GM18873 (cell line): ENCODE measurements around the gene GPM6B.

ENCODE experiments used
- ATAC-seq: cut with Tn5 transposase; IDR thresholded peaks from one replicate; pipeline ENCODE4 v1.9.1; 2021; ENCODE audit warnings: mild to moderate bottlenecking, moderate library complexity, moderate number of reproducible peaks; ENCODE audit not compliant: unreplicated experiment, low FRiP score

GPM6B gene

DNA sequence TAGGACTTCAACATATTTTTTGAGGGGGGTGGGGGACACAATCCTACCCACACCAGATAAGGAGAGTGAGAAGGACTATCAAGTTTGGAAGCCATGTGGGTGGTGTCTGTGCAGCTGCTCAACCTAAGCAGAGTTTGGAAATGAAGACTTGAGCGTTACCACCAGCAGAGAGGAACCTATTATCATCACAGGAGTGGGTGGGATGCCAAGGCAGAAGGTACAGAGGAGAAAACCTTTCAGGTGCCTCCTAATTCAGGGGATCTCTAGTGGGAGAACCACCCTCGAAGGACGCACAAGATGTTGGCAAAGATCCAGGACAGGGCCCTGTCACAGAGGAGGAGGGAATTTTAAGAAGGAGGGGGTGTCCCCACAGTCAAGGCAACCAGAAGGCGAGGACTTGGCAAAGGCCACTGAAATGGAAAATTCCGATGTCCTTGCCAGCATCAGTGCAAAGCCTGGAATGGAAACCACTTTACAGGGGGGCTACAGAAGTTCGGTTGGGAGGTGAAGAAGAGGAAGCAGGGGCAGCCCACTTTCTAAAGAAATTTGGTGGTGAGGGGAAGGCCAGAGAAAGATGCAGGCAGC, 8.4 kb upstream of the GPM6B start:
- ATAC-seq = no peak

DNA sequence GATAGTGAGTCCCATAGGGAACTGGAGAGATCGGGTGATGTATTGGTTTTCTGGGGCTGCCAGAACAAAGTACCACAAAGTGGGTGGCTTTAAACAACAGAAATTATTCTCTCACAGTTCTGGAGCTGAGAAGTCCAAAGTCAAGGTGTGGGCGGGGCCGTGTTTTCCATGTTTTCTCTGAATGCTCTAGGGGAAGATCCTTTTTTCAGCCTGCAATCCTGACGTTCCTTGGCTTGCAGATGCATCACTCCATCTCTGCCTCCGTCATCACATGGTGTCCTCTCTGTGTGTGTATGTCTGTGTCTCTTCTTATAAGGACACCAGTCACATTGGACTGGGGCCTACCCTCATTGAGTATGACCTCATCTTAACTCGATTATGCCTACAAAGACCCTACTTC, 7.9 kb upstream of the GPM6B start:
- no peak for ATAC-seq

DNA sequence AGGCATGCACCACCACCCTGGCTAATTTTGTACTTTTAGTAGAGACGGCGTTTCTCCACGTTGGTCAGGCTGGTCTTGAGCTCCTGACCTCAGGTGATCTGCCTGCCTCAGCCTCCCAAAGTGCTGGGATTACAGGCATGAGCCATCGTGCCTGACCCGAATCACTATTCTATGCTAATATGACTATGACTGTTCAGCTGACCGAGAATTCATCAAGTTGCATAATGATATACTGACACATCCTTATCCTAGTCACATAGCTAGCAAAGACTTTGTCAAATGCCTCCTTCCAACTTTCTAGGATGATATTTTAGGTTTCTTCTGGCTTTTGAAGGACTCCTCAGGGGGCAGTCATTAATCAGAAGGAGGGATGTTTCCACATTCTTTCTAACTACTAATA, 4.8 kb upstream of the GPM6B start:
- ATAC-seq = no peak

DNA sequence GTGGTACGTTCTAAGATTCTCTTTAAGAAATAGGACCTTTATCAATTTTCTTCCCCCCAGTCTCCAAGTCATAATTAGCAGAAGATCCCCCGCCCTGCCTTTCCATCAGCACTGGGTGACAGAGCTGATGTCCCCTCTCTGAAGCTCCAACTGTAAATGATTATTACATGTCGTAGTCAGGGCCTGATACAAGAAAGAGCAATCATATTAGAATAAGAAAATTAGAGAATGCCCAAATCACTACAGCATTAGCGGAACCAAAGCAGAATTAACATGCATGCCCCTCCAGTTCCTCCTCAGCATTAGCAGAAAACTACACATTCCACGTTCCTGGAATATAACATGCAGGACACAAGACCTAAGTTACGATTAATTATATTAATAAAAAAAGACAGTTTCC, 717 bp downstream of the GPM6B start:
- no peak for ATAC-seq

DNA sequence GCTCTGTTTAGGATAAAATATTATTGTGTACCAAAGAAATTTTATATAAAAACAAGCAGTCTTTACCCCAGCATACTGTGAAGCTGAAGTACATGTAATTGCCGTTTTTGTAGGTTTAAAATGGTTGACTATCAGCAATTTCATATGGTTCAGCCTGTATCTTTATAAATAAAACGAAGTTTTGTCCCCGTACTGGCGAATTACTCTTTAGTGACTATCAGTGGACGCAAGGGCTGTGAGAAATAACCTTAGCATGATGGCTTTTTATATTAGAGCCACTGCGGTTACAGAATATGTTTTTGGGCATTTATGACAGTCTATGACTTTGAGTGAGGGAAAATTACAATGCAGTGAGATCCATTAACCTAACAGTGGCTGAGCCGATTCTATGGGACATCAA, 1.2 kb downstream of the GPM6B start:
- ATAC-seq = no peak

DNA sequence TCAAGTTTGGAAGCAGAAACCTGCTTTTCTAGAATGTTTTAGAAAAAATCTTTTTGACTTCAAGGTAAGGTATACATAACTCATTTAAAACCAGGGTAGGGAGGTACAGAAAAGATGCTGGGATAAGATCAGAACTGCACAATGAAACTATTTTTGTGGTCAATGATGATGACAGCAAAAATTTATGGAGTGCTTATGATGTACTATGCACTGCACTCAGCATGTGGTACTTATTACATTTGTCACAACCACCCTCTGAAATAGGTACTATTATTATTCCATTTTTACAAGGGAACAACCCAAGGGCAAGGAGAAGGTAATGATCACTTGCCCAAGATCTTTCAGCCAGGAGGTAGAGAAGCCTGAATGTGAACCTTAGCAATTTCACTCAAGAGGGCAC, 8.0 kb downstream of the GPM6B start:
- ATAC-seq = no peak

DNA sequence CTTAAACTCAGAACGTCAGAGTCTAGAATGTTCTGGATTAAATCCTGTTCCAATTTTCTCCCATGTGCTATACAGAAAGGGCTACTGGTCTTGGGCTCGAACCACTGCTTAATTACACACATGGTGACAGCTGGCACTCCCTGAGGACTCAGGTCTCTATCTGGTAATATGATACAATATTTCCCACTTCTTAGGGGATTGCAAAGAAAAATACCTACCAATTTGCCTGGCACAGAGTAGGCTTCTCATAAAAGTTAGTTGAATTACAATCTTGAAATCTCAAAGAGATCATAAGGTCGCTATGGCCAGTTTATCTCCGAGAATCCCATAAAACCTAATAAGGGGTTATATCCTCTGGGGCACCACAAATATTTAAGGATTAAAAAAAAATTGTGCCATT, 8.6 kb downstream of the GPM6B start:
- no peak for ATAC-seq

DNA sequence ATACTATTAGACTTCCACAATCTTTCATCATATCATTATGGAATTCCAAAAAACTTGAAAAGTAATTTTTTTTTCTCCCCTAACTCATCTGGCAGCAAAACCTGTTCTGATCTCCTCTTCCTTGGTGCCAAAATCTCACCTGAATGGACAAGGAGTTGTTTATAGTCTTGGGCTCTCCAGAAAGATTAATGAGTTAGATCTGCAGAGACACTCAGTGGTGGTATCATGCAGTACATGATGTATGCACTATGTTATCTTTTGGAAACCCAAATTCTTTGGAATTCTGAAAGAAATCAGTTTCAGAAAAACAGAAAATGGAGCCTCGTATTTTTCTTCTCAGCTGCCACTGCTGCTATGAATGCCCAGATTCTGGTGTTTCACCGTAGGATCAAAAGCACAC, 11.7 kb downstream of the GPM6B start:
- ATAC-seq = no peak

DNA sequence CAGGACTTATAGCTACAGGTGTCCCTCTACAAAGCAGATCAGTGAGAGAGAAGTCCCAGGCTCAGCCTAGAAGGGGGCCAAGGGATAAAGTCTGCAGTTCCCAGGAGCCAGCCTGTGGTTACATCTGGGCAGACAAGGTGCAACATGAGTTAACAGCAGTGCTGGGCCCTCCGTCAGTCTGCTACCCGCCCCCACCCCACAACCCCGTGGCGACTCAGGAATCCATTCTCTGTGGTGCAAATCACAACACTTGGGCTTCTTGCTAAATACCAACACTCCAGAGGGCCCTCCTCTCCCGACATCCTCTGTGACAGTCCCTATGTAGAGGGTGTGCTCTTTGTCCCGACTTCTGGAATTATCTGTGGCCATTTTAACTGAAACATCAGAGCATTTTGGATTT, 13.8 kb downstream of the GPM6B start:
- no peak for ATAC-seq

DNA sequence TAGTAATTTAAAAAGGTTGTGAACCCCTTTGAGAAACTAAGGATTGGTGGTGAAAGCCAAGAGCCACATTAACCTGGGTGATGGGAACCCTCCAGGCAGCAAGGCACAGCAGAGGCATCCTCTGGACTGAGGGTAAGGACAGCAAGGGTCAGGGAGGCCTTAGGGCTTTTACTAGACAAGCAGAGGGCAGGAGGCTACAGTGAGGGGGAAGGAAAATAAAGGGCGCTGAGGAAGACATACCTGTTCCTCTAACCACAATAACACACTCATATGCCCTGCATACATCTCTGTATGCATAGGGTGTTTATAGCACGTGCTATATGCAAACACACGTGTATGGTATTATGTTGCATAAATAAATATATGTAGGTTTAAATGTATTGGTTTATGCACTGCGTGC, 18.7 kb downstream of the GPM6B start:
- ATAC-seq = no peak

DNA sequence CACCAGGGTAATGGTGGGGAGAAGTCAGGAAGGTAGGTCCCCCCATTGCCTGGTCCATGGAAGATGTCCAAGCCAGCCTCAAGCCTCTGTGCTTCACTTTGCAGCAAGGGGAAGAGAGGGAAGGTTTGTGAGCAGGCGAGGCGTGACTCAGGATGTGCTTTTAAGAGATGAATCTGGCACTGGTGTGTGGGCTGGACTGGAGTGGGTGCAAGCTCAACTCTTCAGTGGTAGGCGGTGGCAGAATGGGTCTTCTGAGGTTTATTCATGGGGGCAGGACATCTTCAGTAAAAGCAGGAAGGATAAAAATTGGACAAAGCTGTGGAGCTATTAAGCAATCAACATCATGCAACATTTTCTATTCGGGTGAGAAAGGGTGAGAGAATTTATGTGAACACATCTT, 19.4 kb downstream of the GPM6B start:
- no peak for ATAC-seq

DNA sequence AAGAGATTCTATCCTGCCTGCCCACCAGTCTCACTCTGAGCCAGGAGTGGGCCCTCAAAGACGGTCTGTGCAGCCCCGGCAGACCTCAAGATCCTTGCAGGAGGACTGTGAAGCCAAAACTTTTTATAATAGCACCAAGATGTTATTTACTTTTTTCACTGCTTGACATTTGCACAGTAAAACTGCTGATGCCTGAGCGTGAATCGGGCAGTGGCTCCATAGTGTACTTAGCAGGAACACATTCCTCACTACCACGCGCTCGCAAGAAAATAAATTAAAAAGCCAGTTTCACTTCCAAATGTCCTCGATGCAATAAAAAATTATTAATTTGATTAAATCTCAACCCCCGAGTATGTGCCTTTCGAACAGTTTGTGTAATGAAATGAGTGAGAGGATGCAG, 22.5 kb downstream of the GPM6B start:
- no peak for ATAC-seq

DNA sequence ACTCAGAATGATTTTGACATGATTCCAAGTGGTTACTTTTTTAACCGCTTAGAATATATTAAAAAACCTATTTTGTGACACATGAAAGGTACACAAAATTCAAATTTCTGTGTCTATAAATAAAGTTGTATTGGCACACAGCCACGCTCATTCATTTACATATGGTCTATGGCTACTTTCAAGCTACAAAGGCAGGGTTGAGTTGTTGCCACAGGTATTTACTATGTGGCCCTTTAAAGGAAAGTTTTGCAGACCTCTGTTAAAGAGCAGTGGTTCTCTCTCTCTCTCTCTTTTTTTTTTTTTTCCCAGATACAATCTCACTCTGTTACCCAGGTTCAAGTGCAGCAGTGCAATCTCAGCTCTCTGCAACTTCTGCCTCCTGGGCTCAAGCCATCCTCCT, 23.0 kb downstream of the GPM6B start:
- no peak for ATAC-seq

DNA sequence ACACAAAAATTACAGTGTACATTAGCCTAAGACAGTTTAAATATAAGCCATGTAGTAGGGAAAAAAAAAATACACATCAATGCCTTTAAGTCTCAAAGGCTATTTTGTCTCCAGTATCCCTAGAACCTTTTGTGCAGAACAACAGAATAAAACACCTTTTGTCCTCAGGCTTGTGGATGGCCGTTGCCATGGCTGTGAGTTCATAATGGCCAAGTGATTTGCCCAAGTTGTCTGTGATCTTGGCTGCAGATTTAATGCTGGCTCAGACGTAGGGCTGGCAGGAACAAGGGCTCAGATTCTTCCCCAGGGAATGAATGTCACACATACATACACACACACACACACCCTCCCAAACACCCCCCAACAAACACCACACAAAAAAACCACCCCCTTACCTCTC, 25.3 kb downstream of the GPM6B start:
- no peak for ATAC-seq

DNA sequence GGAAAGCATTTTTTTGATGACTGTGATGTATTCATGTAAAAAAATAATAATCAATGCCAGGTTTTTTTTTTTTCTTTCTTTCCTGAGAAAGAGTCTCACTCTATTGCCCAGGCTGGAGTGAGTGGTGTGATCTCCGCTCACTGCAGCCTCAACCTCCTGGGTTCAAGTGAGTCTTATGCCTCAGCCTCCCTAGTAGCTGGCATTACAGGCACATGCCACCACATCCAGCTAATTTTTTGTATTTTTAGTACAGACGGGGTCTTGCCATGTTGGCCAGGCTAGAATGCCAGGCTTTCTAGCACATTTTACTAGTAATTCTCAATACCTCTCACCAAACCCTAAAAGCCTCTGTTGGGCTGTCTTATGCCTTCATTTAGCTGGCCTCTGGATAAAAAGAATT, 25.7 kb downstream of the GPM6B start:
- ATAC-seq = no peak

DNA sequence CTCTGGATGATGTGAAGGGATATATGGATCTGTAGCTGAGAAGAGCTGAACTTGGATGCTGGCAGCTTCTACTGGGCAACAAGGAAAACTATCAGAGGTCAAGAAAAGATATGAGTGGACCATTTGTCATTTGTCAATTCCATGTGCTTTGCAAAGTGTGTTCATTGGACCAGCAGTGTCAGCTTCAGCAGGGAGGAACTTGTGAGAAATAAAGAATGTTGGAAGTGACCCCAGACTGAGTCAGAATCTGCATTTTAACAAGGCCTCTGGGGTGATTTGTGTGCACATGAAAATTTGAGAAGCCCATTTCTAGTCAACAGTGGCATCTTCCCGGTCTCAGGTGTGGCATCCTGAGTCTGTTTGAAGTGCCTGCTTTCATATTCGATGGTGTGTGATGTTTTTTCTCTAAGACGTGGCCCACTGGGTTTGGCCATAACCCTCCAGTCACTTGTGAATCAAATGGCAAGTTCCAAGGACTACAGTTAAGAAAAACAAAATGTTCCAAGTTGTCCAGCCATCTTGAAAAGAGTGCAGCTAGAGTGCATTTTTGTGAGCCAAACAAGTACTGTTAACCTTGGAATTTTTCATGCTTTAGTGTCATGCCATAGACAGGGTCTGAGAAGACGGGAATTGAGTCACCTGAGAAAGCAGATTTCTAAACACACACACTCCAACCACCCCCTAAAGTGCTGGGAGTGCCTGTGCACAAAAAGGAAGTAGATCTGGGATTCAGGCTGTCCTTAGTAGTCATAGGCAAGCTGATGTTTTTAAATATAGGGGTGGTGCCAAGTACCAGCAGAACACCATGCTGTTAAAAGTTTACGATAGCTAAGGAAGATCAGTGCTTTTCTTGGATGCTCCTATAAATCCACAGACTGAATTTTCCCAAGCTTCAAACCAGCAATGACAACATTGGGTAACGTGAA, 26.4 kb downstream of the GPM6B start:
- ATAC-seq = no peak

DNA sequence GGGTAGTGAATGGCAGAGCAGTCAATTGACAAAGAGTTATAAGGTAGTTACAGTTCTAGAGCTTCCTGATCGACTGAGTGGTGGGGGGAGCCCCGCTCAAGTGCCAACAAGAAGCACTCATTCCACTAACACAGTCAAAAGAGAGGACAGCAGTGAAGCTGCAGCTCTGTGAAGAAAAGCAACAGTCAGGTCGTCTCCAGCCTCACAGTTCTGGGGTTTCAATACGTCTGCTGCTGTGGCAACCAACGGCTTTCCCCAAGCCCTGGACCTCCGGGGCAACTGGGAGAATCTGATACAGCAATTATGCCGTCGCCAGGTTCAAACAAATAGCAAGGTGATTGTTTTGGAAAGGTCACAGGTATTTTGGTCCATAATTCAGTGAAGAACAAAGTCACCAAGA, 30.8 kb downstream of the GPM6B start:
- no peak for ATAC-seq

DNA sequence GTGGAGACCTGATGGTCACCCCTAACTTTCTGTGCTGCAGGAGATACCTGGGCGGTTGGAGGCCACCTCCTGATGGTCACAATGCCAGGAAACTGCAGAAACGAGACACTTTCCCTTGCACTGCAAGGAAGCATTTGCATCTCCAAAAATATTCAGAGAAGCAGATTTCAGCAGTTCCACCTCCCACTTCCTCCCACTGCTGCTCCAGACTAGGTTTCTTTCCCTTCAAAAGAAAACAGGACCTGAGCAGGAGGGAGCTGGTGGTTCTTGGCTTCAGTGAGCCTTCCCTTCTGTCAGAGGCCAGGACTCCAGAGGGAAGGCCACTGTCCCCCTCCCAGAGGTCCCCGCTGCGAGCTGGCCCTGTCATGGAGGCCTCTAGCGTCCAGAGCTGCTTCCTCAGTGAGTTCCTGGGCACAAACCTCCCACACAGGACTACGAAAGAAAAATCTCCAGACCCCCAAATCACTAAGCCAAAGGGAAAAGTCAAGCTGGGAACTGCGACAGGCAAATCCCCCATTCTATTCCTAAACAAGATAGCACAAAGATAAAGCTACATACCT, 35.9 kb downstream of the GPM6B start:
- ATAC-seq = no peak

DNA sequence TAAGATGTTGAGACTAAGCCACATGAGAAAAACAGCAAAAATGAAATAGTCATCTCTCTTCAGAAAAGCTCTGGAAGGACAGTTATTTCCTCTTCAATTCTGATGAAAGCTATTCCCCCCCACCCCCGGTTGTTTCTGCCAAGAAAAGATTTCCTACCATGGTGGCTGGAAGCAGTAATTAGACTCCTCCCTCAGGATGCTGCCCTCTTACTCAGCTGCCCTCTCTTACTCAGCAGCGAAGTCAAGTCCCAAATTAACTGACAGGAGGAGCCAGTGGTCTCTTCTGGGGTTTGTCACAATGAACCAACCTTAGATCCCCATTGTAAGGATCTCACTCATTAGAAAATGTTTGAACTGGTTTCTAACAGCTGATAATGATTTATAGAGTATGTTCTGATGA, 38.0 kb downstream of the GPM6B start:
- no peak for ATAC-seq

DNA sequence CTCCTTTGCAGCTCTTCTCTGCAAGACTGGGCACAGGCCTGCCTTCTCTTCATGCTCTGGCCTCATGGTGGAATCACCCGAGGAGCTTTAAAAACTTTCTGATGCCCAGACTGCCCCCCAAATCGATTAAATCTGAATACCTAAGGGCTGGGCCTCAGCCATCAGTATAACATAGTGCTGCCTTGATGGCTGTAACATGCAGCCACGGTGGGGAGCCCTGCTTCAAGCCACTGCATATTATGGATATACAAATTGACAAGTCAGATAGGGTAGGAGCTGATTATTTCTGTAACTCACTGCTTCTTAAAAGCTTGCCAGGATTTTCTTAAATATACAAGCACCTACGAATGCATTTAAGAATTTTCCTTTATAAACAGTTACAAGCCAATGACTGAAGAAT, 40.5 kb downstream of the GPM6B start:
- ATAC-seq = no peak

DNA sequence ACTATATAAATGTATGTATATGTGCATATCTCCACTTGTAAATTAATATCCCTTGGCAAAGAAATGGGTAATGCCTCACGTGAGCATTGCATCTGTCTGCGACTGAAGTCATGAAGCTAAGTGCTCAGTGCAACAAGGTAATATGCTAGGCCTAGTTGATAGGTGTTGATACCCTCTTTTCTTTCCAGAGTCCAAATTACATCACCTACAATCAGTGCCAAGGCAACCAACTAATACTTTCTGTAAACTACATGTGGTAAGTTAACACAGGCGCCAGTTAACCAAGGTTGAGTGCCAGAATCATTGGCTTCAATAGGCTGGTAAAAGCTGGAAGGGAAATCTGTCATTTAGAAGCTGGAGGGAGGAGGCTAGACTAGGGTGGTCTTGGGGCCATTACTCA, 41.1 kb downstream of the GPM6B start:
- ATAC-seq = no peak

DNA sequence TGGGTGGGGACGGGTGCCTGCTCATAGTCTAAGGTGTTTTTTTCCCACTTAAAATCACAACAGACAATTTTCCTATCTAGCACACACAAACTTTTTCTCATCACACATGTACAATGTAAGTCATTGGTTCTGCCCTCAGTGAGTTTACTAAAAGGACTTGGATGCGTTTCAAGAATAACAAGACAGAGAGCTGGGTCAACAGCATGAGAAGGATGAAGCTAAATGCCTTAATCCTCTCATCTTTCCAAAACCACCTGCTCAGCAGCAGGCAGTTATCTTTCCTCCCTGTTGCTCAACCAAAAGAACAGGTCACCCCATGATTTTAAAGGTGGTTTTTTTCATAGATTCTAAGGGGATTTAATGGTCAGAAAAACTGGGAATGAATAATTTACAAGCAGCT, 42.2 kb downstream of the GPM6B start:
- no peak for ATAC-seq
